Motor neuron (in vitro differentiated cells): ENCODE results near the gene RBMS1. TPM values are rescaled to one million over a fixed set of nuclear protein-coding genes. Genes with fewer than 3 reads are reported as not detected.

Experiments used
- ATAC-seq, 8 experiments: fragments of 200-7000 bp; cut with Tn5 transposase; replicated peaks in 6 of 8; 2 replicates each; pipeline ENCODE4 v1.8.0; 2021; ENCODE audit warnings: mild to moderate bottlenecking in 8 of 8, moderate library complexity in 8 of 8
- H3K27ac ChIP-seq, 2 donors: fragments of 250-450 bp; sonication (Bioruptor Pico); 2 replicates each; pipeline ENCODE4 v1.9.0; 2021; ENCODE audit warnings: antibody characterized with exemption in 2 of 2, mild to moderate bottlenecking in 2 of 2, moderate library complexity in 1 of 2
- H3K4me1 ChIP-seq, 2 donors: fragments of 250-450 bp; sonication (Bioruptor Pico); replicated peaks in 1 of 2; 2 replicates each; pipeline ENCODE4 v1.6.1; 2021; ENCODE audit warnings: antibody characterized with exemption in 2 of 2, mild to moderate bottlenecking in 2 of 2, moderate library complexity in 1 of 2
- H3K4me3 ChIP-seq, 5 donors: fragments of 250-450 bp; sonication (Bioruptor Pico); 2 replicates each; pipeline ENCODE4 v1.9.0; 2021; ENCODE audit warnings: antibody characterized with exemption in 5 of 5, mild to moderate bottlenecking in 5 of 5, moderate library complexity in 4 of 5
- WGBS, 10 experiments: fragments of 450-650 bp; shearing (Covaris generic); methylation state at CpG; one replicate each; pipeline ENCODE4 v1.0.0; 2022; 5-methylcytosine and 5-hydroxymethylcytosine counted together
- in situ Hi-C, 9 experiments: fragments of 400-800 bp; cut with MboI; loops; one replicate each; pipeline ENCODE4 v1.15.0; 2021; ENCODE audit warnings: low sequenced_read_pairs in 9 of 9, low pct_unique_long_range_greater_than_20kb in 2 of 9; ENCODE audit not compliant: unreplicated experiment in 9 of 9
- total RNA-seq, 8 experiments: library from RNA; unstranded; fragments of 300-600 nt; gene quantifications; 2 replicates each; pipeline versions ENCODE4 v1.2.3 to v1.2.4, GENCODE V29; 2022

RBMS1 gene
- total RNA-seq: 100 to 1,000 TPM in 3 of 8 experiments, 10 to 100 TPM in 5; 17.9 to 172 (median 53.5) TPM

GRCh38 chr2:160493227-160494028 lies at the start of gene RBMS1:
Gene RBMS1 (minus strand): TSS chr2:160493807. CDS start chr2:160493363, 444 bp downstream.
- WGBS, 10 experiments: 0% methylated on average over 5 of the region's 66 CpGs; no CpG with 5 or more reads in 9 of the 10 experiments
- H3K4me1 ChIP-seq: peaks cover 0 to 19% of the 10 kb centered on the region in 2 donors
- in situ Hi-C loops: loop anchor here in 1 of 9 experiments (25.0 kb wide), 1 partner anchor 469 kb away; no protein-coding TSS in a partner anchor
- H3K4me3 ChIP-seq: peak within 1 kb of the TSS; percentile 58 to 98 (median 89)
- H3K27ac ChIP-seq: peak within 1 kb of the TSS; percentile 47 to 58
- ATAC-seq: peak; percentile 30 to 68 (median 66)

- no peak overlapping the region for H3K4me3 ChIP-seq
- H3K27ac ChIP-seq: no peak overlapping the region
- no peak for ATAC-seq
- WGBS, 10 experiments: 63 to 100% (median 93%) methylated on average over 1 to 3 of the region's 3 CpGs; no CpG with 5 or more reads in 1 of the 10 experiments
- H3K4me1 ChIP-seq: no peaks in the 10 kb centered on the region
- in situ Hi-C loops: no loop called here
Measured at GRCh38 chr2:160541745-160542144, 48.1 kb upstream of the RBMS1 start.

GRCh38 chr2:160538559-160539355 lies 45.1 kb upstream of the RBMS1 start:
- whole genome bisulfite sequencing, 10 experiments: 43 to 100% (median 92%) methylated on average over 1 to 5 of the region's 5 CpGs
- Histone ChIP-seq H3K4me1 (no peaks in the 10 kb centered on the region), H3K27ac (no peak overlapping the region), H3K4me3 (no peak overlapping the region)
- no peak for ATAC-seq
- in situ Hi-C loops: no loop called here

- H3K4me1 ChIP-seq: no peaks in the 10 kb centered on the region
Measured at GRCh38 chr2:160538115-160538514, 44.5 kb upstream of the RBMS1 start.

GRCh38 chr2:160534996-160535395 lies 41.4 kb upstream of the RBMS1 start:
- no peaks in the 10 kb centered on the region for H3K4me1 ChIP-seq
- no peak overlapping the region for H3K27ac ChIP-seq
- ATAC-seq: no peak
- WGBS, 10 experiments: 75 to 100% (median 100%) methylated on average over 1 of the region's 1 CpG; no CpG with 5 or more reads in 1 of the 10 experiments
- no peak overlapping the region for H3K4me3 ChIP-seq
- in situ Hi-C loops: no loop called here

More at GRCh38 chr2:160538115-160538514, 44.5 kb upstream of the RBMS1 start:
- Histone ChIP-seq H3K4me3 (no peak overlapping the region), H3K27ac (no peak overlapping the region)
- in situ Hi-C loops: no loop called here
- no peak for ATAC-seq
- WGBS, 10 experiments: 73 to 100% (median 87%) methylated on average over 2 to 4 of the region's 4 CpGs; no CpG with 5 or more reads in 3 of the 10 experiments

- no peak overlapping the region for H3K4me3 ChIP-seq
- no peaks in the 10 kb centered on the region for H3K4me1 ChIP-seq
- in situ Hi-C loops: no loop called here
- ATAC-seq: no peak
- no peak overlapping the region for H3K27ac ChIP-seq
Measured at GRCh38 chr2:160534249-160534648, 40.6 kb upstream of the RBMS1 start.

GRCh38 chr2:160533482-160533881 lies 39.9 kb upstream of the RBMS1 start:
- no peaks in the 10 kb centered on the region for H3K4me1 ChIP-seq
- H3K27ac ChIP-seq: no peak overlapping the region
- H3K4me3 ChIP-seq: no peak overlapping the region
- no peak for ATAC-seq
- in situ Hi-C loops: no loop called here
- 20 to 100% (median 80%) methylated on average over 1 to 2 of the region's 2 CpGs; no CpG with 5 or more reads in 5 of the 10 experiments for WGBS, 10 experiments

- Histone ChIP-seq H3K4me1 (no peaks in the 10 kb centered on the region), H3K4me3 (no peak overlapping the region), H3K27ac (no peak overlapping the region)
- ATAC-seq: no peak
- in situ Hi-C loops: no loop called here
- 73 to 100% (median 88%) methylated on average over 2 to 6 of the region's 6 CpGs; no CpG with 5 or more reads in 3 of the 10 experiments for WGBS, 10 experiments
Measured at GRCh38 chr2:160532388-160532787, 38.8 kb upstream of the RBMS1 start.

GRCh38 chr2:160522951-160523710 lies 29.5 kb upstream of the RBMS1 start:
- Histone ChIP-seq H3K27ac (no peak overlapping the region), H3K4me3 (no peak overlapping the region), H3K4me1 (no peaks in the 10 kb centered on the region)
- 39 to 100% (median 75%) methylated on average over 1 to 4 of the region's 4 CpGs for WGBS, 10 experiments
- peak in 2 of 8 experiments; percentile 92 to 98 for ATAC-seq
- in situ Hi-C loops: no loop called here

- WGBS, 10 experiments: 0 to 90% (median 62%) methylated on average over 1 to 2 of the region's 2 CpGs
- Histone ChIP-seq H3K27ac (no peak overlapping the region), H3K4me1 (no peaks in the 10 kb centered on the region), H3K4me3 (no peak overlapping the region)
- no peak for ATAC-seq
- in situ Hi-C loops: no loop called here
Measured at GRCh38 chr2:160517731-160518130, 24.1 kb upstream of the RBMS1 start.

GRCh38 chr2:160516547-160517365 lies 23.1 kb upstream of the RBMS1 start:
- H3K27ac ChIP-seq: no peak overlapping the region
- 67 to 100% (median 88%) methylated on average over 1 to 9 of the region's 10 CpGs; no CpG with 5 or more reads in 1 of the 10 experiments for WGBS, 10 experiments
- in situ Hi-C loops: no loop called here
- H3K4me1 ChIP-seq: no peaks in the 10 kb centered on the region
- ATAC-seq: no peak
- no peak overlapping the region for H3K4me3 ChIP-seq

- Histone ChIP-seq H3K4me1 (no peaks in the 10 kb centered on the region), H3K27ac (no peak overlapping the region), H3K4me3 (no peak overlapping the region)
- WGBS, 10 experiments: 33 to 100% (median 73%) methylated on average over 1 of the region's 1 CpG; no CpG with 5 or more reads in 2 of the 10 experiments
- ATAC-seq: no peak
- in situ Hi-C loops: no loop called here
Measured at GRCh38 chr2:160515120-160515519, 21.5 kb upstream of the RBMS1 start.
